Activated T-cell treated with anti-CD3 and anti-CD28 coated beads for 1 hour (primary cell): ENCODE data around the gene ATF5.
"Not testable (repeated sequence)": the region's sequence is repeated elsewhere in the genome, so short reads cannot be mapped to it uniquely, and the experiment has no call there.

Experiments used
- DNase-seq: peaks from one replicate; pipeline ENCODE4 v3.0.0-alpha.2; 2020; ENCODE audit warnings: low read depth

The ATF5 gene

GRCh38 chr19:49923055-49924003 is 5.7 kb upstream of the ATF5 start:
- no peak for DNase-seq

- no peak for DNase-seq
Observed at GRCh38 chr19:49924004-49924880, 4.8 kb upstream of the ATF5 start.

GRCh38 chr19:49924881-49925210 is 4.2 kb upstream of the ATF5 start:
- DNase-seq = not testable (repeated sequence)

- DNase-seq = no peak
Observed at GRCh38 chr19:49925486-49925885, 3.5 kb upstream of the ATF5 start.

- no peak for DNase-seq
Observed at GRCh38 chr19:49926515-49926914, 2.5 kb upstream of the ATF5 start.

DNA sequence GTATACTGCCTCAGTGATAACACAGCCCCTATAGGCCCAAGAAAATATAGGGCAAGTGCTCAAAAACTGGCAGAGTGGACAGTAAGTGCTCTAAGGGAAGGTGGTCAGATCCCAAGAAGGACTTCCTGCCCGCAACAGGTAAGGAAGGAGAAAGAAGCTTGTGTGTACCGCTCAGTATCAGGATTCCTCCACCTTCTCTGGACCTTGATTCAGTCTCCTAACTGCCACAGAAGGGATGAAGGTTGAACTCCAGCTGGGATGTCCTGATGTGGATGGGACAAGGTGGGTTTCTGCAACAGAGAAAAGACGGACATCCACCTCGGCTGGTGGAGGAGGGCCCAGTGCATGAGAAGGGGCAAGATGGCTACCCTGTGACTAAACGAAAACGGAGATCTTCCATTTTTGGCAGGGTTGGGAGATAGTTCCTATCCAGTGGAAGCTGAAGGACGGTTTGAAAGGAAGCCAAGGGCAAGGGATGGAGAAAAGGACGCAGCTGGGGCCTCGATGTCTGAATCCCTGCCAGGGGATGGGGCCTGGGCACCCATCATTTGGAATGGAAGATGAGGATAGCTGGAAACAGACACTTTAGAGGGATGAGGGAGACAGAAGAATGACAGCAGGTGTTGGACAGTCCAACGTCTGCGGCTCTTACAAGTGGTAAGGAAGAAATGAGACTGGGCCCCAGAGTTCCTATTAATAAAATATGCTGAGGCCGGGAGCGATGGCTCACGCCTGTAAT is 1.3 kb upstream of the ATF5 start:
- DNase-seq = no peak

- DNase-seq = peak; percentile 83
Observed at GRCh38 chr19:49929611-49930482, 842 bp downstream of the ATF5 start.

DNA sequence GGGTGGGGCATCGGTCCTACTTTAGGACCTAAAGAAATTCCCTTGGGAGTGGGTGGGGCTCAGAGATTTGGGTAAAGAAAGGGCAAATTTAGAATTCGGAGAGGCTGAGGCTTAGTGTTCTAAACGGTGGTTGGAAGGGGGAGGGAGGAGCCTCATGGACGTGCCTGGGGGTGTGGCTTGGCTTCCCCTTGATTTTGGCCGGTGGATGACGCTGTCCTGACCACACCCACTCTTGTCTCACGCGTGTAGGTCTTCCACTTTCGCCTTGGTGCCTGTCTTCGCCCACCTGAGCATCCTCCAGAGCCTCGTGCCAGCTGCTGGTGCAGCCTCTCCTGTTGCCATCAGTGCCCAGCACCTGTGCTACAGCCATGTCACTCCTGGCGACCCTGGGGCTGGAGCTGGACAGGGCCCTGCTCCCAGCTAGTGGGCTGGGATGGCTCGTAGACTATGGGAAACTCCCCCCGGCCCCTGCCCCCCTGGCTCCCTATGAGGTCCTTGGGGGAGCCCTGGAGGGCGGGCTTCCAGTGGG is 1.5 kb downstream of the ATF5 start:
- no peak for DNase-seq

GRCh38 chr19:49931293-49932040 is 2.5 kb downstream of the ATF5 start:
- DNase-seq = no peak

GRCh38 chr19:49932041-49932451 is 3.0 kb downstream of the ATF5 start:
- DNase-seq = no peak

DNA sequence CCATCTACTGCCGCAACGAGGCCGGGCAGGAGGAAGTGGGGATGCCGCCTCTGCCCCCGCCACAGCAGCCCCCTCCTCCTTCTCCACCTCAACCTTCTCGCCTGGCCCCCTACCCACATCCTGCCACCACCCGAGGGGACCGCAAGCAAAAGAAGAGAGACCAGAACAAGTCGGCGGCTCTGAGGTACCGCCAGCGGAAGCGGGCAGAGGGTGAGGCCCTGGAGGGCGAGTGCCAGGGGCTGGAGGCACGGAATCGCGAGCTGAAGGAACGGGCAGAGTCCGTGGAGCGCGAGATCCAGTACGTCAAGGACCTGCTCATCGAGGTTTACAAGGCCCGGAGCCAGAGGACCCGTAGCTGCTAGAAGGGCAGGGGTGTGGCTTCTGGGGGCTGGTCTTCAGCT is 3.7 kb downstream of the ATF5 start:
- DNase-seq = peak; percentile 11

DNA sequence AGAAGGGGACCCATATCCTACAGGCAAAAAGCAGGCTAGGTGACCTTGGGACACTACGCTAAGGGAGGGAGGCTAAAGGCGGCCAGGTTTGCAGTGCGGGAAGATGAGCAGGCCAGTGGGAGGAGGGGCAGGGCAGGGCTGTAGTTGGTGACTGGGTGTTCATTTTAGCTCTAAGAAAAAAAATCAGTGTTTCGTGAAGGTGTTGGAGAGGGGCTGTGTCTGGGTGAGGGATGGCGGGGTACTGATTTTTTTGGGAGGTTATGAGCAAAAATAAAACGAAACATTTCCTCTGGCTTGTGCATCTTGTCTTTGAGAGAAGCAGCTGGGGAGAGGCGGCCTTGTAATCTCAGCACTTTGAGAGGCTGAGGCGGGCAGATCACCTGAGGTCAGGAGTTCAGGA is 4.6 kb downstream of the ATF5 start:
- no peak for DNase-seq

- no peak for DNase-seq
Observed at GRCh38 chr19:49936549-49936948, 7.5 kb downstream of the ATF5 start.

- peak; percentile 80 for DNase-seq
Observed at GRCh38 chr19:49937750-49938381, 8.9 kb downstream of the ATF5 start.

GRCh38 chr19:49938662-49939061 is 9.7 kb downstream of the ATF5 start:
- no peak for DNase-seq

DNA sequence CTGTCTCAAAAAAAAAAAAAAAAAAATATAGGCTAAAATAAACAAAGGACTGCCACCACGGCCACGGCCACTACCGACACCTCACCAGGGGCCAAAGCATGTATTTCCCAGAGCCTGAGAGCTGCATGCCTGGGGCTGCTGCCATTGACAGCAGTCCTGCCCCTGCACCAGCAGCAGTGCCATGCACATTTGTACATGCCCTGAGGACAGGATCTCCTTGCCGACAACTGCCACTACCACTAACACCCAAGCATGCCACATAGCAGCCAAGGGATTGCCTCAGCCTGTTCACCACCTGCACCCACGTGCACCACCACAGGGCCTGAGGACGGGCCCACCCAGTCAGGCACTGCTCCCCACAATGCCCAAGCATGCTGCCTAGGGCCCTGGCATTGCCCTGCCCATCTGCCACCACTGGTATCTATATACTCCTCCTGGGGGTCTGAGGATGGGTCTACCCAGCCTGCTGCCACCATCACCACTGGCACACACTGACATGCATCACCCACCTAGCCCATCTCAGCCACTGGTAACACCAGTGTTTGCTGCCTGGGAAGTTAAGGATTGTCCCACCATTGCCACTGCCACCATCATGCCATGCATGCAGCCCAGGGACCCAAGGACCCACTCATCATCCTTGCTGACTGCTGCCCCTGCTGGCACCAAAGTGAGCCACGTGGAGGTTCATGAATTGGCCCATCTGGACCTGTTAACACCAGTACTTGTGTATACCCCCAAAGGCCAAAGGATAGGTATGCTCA is 10.9 kb downstream of the ATF5 start:
- DNase-seq = no peak

- DNase-seq = no peak
Observed at GRCh38 chr19:49940482-49940791, 11.4 kb downstream of the ATF5 start.

GRCh38 chr19:49944567-49944966 is 15.6 kb downstream of the ATF5 start:
- not testable (repeated sequence) for DNase-seq

DNA sequence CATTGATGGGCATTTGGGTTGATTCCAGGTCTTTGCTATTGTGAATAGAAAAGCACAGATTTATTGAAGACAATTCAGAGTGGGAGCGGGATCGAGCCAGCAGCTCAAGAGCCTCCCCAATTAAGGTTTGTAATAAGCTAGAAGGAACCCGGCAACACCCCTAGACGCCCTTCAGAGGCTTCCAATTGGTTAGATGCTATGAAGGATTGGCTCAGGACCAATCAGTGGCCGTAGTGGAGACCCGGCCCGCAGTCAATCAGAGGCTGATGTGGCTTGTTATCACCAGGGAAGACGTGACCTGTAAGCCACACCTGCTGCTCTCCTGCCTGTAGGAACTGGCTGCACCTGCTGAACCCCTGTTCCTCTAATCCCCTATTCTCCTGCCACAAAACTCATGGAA is 17.4 kb downstream of the ATF5 start:
- DNase-seq = no peak
